ENCODE measurements around the gene VAV3.

VAV3 gene

GRCh38 chr1:107831921-107832320, 133.1 kb downstream of the VAV3 start:
- DNase-seq: no peak

GRCh38 chr1:107830526-107830925, 134.5 kb downstream of the VAV3 start:
- no peak for DNase-seq

- DNase-seq: no peak
These were observed 134.9 kb downstream of the VAV3 start for GRCh38 chr1:107830075-107830474.

- DNase-seq: peak in 2 of 5 experiments; percentile 33 to 82
These were observed 135.8 kb downstream of the VAV3 start for GRCh38 chr1:107829036-107829770.

GRCh38 chr1:107824946-107825345, 140.0 kb downstream of the VAV3 start:
- no peak for DNase-seq

- DNase-seq: peak in 1 of 5 experiments; percentile 3
These were observed 143.6 kb downstream of the VAV3 start for GRCh38 chr1:107821340-107821739.

GRCh38 chr1:107820801-107821200, 144.2 kb downstream of the VAV3 start:
- DNase-seq: no peak

- DNase-seq: no peak
These were observed 147.0 kb downstream of the VAV3 start for GRCh38 chr1:107817935-107818334.

- no peak for DNase-seq
These were observed 147.8 kb downstream of the VAV3 start for GRCh38 chr1:107817206-107817605.

- no peak for DNase-seq
These were observed 154.6 kb downstream of the VAV3 start for GRCh38 chr1:107810291-107810951.

- DNase-seq: no peak
These were observed 157.1 kb downstream of the VAV3 start for GRCh38 chr1:107807855-107808254.

- DNase-seq: no peak
These were observed 157.6 kb downstream of the VAV3 start for GRCh38 chr1:107807405-107807804.

- DNase-seq: no peak
These were observed 158.1 kb downstream of the VAV3 start for GRCh38 chr1:107806902-107807301.

- no peak for DNase-seq
These were observed 160.2 kb downstream of the VAV3 start for GRCh38 chr1:107804741-107805140.

- peak in 1 of 5 experiments; percentile 74 for DNase-seq
These were observed 160.8 kb downstream of the VAV3 start for GRCh38 chr1:107804134-107804533.

GRCh38 chr1:107803579-107803978, 161.4 kb downstream of the VAV3 start:
- DNase-seq: no peak

GRCh38 chr1:107802654-107803053, 162.3 kb downstream of the VAV3 start:
- DNase-seq: no peak

- DNase-seq: no peak
These were observed 169.0 kb downstream of the VAV3 start for GRCh38 chr1:107795994-107796393.

GRCh38 chr1:107795441-107795840, 169.5 kb downstream of the VAV3 start:
- no peak for DNase-seq

- no peak for DNase-seq
These were observed 170.4 kb downstream of the VAV3 start for GRCh38 chr1:107794571-107794970.

- no peak for DNase-seq
These were observed 171.0 kb downstream of the VAV3 start for GRCh38 chr1:107793896-107794453.

GRCh38 chr1:107791348-107791747, 173.6 kb downstream of the VAV3 start:
- DNase-seq: no peak

- peak in 1 of 5 experiments; percentile 12 for DNase-seq
These were observed 175.0 kb downstream of the VAV3 start for GRCh38 chr1:107789817-107790524.

Data from T-helper 2 cell (primary cell).